GM13976 (cell line): ENCODE measurements around the gene ZFHX3.

Source experiments
- DNase-seq: peaks from one replicate; pipeline ENCODE4 v3.0.0; 2012; ENCODE audit warnings: low spot score
- in situ Hi-C: fragments of 300-500 bp; cut with MboI; formaldehyde crosslinking; loops from one replicate; pipeline ENCODE4 v1.12.0; 2022; ENCODE audit warnings: low sequenced_read_pairs, mixed read lengths, inconsistent platforms; ENCODE audit not compliant: unreplicated experiment
- TF ChIP-seq, protein P1 (sequence below): IDR thresholded peaks from 2 replicates; pipeline ENCODE4 v1.5.1; 2012; ENCODE audit warnings: borderline replicate concordance, mild to moderate bottlenecking; ENCODE audit not compliant: insufficient read depth; ENCODE audit errors: extremely low read depth, missing control alignments, control extremely low read depth

Gene ZFHX3

DNA sequence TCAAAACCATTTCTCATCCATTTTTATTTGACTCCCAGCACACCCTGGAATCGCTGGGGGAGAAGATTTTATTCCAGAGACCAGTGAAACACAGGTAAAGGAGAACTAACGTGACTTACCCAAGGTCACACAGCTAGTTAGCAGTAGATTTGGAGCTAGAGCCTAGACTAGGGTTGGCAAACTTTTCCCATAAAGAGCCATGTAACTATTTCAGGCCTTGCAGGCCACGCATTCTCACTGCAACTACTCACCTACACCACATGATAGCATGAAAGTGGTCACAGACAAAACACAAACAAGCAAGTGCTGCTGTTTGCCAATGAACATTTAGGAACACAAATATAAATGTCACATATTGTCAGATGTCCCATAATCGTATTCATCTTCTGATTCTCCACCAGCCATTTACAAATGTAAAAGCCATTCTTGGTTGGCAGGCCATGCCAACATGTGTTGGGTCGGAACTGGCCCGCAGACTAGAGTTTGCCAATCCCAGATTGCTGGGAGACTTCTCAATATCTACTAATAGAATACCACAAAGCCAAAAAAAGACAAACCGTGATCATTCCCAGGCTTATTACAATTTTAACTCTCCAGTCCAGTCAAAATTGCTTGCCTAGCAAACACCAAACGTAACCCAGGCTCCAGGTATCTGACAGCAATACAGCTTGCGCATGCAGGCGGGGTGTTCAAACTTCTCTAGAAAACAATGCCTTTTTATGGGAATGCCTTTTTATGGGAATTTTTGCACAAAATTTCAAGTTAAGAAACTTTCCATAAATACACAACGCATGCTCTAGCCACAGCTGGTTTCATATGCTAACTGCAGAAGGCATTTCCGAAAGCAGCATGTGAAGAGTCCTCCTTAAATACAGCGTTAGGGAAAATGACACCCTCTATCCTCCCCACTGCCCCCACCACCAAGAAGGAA is 20.9 kb downstream of the ZFHX3 start:
- in situ Hi-C loops = loop anchor here (25.0 kb wide), 1 partner anchor 365 kb away; no protein-coding TSS in a partner anchor
- DNase-seq = no peak
- TF ChIP-seq, protein P1, sequence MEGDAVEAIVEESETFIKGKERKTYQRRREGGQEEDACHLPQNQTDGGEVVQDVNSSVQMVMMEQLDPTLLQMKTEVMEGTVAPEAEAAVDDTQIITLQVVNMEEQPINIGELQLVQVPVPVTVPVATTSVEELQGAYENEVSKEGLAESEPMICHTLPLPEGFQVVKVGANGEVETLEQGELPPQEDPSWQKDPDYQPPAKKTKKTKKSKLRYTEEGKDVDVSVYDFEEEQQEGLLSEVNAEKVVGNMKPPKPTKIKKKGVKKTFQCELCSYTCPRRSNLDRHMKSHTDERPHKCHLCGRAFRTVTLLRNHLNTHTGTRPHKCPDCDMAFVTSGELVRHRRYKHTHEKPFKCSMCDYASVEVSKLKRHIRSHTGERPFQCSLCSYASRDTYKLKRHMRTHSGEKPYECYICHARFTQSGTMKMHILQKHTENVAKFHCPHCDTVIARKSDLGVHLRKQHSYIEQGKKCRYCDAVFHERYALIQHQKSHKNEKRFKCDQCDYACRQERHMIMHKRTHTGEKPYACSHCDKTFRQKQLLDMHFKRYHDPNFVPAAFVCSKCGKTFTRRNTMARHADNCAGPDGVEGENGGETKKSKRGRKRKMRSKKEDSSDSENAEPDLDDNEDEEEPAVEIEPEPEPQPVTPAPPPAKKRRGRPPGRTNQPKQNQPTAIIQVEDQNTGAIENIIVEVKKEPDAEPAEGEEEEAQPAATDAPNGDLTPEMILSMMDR = no peak

DNA sequence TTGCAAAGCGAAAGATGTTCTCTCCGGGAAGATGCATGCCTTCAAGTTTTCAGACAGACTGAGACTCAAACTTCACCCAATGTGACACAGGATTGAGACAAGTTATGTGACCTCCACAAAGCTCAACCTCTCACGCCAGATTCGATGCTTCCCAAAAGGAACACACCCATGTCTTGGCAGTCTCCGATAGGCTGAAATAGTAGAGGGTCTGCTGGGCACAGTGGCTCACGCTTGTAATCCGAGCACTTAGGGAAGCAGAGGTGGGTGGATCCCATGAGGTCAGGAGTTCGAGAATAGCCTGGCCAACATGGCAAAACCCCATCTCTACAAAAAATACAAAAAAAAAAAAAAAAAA is 22.1 kb downstream of the ZFHX3 start:
- DNase-seq = no peak
- TF ChIP-seq, protein P1 = no peak
- in situ Hi-C loops = loop anchor here (25.0 kb wide), 1 partner anchor 364 kb away; no protein-coding TSS in a partner anchor

DNA sequence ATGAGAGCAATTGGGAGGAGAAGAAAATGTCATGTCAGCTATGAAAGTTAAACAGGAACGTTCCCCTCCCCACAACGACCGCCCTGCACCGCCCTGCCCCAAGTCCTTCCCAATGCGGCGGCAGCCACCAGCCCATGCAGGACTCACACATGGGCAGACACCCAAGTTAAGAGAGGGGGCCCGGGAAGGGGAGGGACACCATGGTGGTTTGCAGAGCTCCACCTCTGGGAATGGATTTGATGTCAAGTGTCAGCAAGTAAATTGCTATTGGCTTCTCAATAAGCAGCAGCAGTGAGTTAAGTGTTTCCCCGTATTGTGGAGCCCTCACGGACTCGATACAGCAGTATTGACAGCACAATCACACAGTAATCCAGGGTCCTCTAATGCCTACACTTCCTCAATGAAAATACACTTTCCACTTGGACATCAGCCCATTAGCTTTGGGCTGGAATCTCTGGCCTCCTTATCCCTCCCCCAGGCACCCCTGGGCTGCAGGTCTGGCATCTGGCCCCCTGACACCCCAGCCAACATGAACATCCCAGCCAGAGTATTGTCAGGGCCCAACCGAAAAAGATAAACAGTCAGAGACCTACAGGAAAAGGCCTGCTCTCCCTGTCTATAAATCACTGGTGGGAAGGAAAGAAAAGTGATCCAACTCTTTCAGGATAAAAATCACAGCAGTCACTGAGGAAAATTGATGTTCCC is 22.6 kb downstream of the ZFHX3 start:
- no peak for DNase-seq
- TF ChIP-seq, protein P1 = no peak
- in situ Hi-C loops = loop anchor here (25.0 kb wide), 1 partner anchor 363 kb away; no protein-coding TSS in a partner anchor

DNA sequence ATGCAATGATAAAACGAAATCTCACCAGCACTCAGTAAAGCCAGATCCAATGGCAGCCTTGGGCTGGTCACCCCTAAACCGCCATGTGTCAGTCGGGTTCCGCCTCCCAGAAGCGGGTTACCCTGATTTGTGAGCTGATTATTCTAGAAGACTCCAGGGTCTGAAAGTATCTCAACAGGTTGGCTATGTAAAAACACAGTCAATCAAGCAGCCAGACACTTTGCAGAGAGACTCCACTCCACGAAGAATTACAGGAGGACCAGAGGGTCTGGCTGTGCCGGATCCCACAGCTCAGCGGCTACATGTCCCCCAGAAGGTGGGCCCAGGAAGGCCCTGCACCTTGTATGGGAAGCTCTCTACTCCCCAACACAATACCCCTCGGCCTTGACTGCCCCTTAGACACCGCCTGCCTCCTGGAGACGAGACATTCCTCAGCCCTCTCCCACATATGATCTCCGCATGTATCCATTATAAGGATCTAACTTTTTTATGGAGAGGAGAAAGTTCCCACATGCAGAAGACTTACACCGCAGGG is 23.3 kb downstream of the ZFHX3 start:
- TF ChIP-seq, protein P1 = no peak
- DNase-seq = no peak
- in situ Hi-C loops = loop anchor here (25.0 kb wide), 1 partner anchor 362 kb away; no protein-coding TSS in a partner anchor

DNA sequence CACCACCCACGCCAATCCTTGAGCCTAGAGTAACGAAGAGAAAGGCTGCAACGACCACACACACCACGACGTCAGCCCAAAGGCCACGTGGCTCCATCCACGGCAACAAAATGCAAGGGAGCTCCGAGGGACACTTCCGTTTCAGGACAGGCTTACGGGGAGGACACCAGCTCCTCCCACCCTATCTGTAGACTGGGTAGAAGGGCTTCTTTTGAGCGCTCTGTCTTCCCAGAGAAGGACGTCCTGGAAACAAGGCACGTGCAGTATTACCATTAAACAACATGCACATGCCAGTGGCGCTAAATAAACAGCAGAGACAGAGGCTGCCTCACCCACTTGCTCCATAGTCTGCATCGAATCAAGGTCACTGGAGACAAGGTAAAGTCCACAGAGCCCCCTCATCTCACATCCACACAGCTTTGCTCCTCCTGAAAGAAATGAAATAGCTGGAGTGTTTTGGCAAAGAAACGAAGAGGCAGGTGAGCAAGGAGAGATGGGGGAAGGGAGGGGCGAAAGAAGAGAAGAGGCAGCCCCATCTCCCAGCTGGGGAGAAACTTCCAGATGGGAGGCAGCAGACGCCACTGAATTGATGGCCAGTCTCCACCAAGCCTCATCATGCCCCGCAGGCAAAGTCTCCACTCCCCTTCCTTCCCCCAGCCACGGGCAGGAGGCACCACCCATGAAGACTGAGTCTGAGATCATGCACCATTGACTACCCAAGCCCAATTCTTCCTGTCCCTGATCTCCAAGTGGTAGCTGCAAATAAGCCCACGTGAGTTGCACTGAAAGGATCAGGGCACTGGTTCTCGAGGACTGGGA is 24.0 kb downstream of the ZFHX3 start:
- in situ Hi-C loops = no loop called here
- TF ChIP-seq, protein P1 = no peak
- DNase-seq = no peak

DNA sequence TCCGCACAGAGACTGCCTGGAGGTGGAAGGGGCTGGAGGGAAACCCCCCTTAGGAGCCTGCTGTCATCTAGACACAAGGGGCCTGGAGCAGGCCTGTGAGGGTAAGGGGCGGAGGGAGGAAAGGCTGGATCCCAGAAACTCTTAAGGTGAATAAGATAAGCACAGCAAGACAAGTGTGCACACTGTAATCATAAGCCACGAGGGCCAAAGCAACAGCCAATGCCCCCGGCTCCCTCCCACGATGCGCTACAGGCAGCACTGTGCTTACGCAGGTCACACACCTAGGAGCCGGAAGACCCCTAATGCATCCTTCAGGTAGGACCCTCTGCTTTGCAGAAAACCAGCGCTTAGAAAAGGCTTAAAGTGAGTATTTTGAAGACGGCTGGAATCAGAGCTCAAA is 24.6 kb downstream of the ZFHX3 start:
- DNase-seq = no peak
- in situ Hi-C loops = no loop called here
- TF ChIP-seq, protein P1 = no peak
